ENCODE results near the gene GTF3C5. TPM values are rescaled to one million over a fixed set of nuclear protein-coding genes. Genes with fewer than 3 reads are reported as not detected.

Gene GTF3C5
- total RNA-seq = 10 to 100 TPM; 44.2 to 90.2 (median 55.4) TPM

- peak in 1 of 2 donors; percentile 44 for TF ChIP-seq POLR2A (IDR thresholded peaks at IDR 0.05)
- peak in 1 of 3 donors; percentile 58 for TF ChIP-seq CTCF (IDR thresholded peaks at IDR 0.05)
- WGBS, 2 donors = 0% methylated on average over 45 to 52 of the region's 63 CpGs
- peak; percentile 94 to 99 for DNase-seq (ENCODE audit: low spot score in 2 of 2)
- peak within 1 kb of the TSS; percentile 79 for H3K4me3 ChIP-seq (ENCODE audit: low read depth, poor library complexity, severe bottlenecking)
- intact Hi-C loops (cut with DNase I; ENCODE audit: low total_unique reads) = no loop called here
Measured at GRCh38 chr9:133030317-133031129, at the start of gene GTF3C5. GTF3C5 (plus strand) TSS chr9:133030997; CDS start chr9:133031012, 15 bp downstream.

- intact Hi-C loops (cut with DNase I; ENCODE audit: low total_unique reads) = no loop called here
- TF ChIP-seq CTCF (IDR thresholded peaks at IDR 0.05) (no peak), POLR2A (IDR thresholded peaks at IDR 0.05) (no peak)
- 64 to 68% methylated on average over 8 of the region's 8 CpGs for WGBS, 2 donors
Measured at GRCh38 chr9:132982458-132982857, 48.3 kb upstream of the GTF3C5 start.

GRCh38 chr9:132983491-132984201 lies 47.2 kb upstream of the GTF3C5 start:
- 89 to 92% methylated on average over 10 to 11 of the region's 11 CpGs for WGBS, 2 donors
- intact Hi-C loops (cut with DNase I; ENCODE audit: low total_unique reads) = no loop called here

More at GRCh38 chr9:132982458-132982857, 48.3 kb upstream of the GTF3C5 start:
- no peak for DNase-seq (ENCODE audit: low spot score in 2 of 2)
- H3K4me3 ChIP-seq (ENCODE audit: low read depth, poor library complexity, severe bottlenecking) = no peak overlapping the region

GRCh38 chr9:132984202-132985070 lies 46.4 kb upstream of the GTF3C5 start:
- WGBS, 2 donors = 73 to 78% methylated on average over 15 to 20 of the region's 20 CpGs
- intact Hi-C loops (cut with DNase I; ENCODE audit: low total_unique reads) = no loop called here
- no peak for DNase-seq (ENCODE audit: low spot score in 2 of 2)
- TF ChIP-seq POLR2A (IDR thresholded peaks at IDR 0.05) (no peak), CTCF (IDR thresholded peaks at IDR 0.05) (no peak)
- H3K4me3 ChIP-seq (ENCODE audit: low read depth, poor library complexity, severe bottlenecking) = no peak overlapping the region

More at GRCh38 chr9:132983491-132984201, 47.2 kb upstream of the GTF3C5 start:
- no peak overlapping the region for H3K4me3 ChIP-seq (ENCODE audit: low read depth, poor library complexity, severe bottlenecking)
- no peak for TF ChIP-seq POLR2A (IDR thresholded peaks at IDR 0.05)
- no peak for TF ChIP-seq CTCF (IDR thresholded peaks at IDR 0.05)
- DNase-seq (ENCODE audit: low spot score in 2 of 2) = no peak

GRCh38 chr9:132985071-132985350 lies 45.8 kb upstream of the GTF3C5 start:
- 50 to 61% methylated on average over 4 of the region's 4 CpGs for WGBS, 2 donors

More at GRCh38 chr9:132985071-132985350, 45.8 kb upstream of the GTF3C5 start:
- intact Hi-C loops (cut with DNase I; ENCODE audit: low total_unique reads) = no loop called here
- DNase-seq (ENCODE audit: low spot score in 2 of 2) = no peak
- no peak for TF ChIP-seq POLR2A (IDR thresholded peaks at IDR 0.05)
- TF ChIP-seq CTCF (IDR thresholded peaks at IDR 0.05) = no peak
- H3K4me3 ChIP-seq (ENCODE audit: low read depth, poor library complexity, severe bottlenecking) = no peak overlapping the region
